ENCODE measurements around the gene ZBTB44.

The ZBTB44 gene

DNA sequence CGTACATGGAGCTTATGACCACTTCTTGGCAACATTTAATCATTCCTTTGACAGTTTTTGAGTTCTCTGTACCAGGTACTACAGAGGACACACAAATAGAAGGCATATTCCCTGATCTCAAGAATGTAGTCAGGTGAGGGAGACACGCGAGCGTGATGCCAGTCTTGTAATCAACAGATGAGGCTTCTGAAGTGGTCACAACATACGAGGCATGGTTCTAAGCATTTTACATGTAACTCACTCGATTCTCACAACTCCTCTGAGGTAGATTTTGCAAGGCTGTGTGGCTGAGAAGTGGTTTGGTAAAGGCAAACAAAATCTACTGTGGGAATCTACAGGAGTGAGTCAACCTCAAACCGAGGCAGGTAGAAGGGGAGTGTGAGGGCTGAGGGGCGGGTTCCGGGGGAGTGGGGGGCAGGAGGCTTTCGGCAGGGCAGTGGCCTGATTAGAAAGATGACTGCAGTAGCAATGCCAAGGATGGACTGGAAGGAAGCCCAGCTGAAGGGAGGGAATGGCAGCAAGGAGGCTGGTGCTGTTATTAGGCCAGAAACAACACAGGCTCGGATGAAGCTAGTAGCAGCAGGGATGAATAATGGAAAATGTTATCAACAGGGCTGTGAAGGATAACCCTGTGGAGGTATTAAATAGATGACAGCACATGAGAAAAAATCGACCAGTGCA is 91.3 kb downstream of the ZBTB44 start:
- H3K27ac ChIP-seq (ENCODE audit: low read depth, low read length), result no peak overlapping the region
- H3K4me3 ChIP-seq (ENCODE audit: low read depth, low read length), result no peak overlapping the region
- no peaks in the 10 kb centered on the region for H3K4me1 ChIP-seq (ENCODE audit: control insufficient read depth, insufficient read depth, low read length)

DNA sequence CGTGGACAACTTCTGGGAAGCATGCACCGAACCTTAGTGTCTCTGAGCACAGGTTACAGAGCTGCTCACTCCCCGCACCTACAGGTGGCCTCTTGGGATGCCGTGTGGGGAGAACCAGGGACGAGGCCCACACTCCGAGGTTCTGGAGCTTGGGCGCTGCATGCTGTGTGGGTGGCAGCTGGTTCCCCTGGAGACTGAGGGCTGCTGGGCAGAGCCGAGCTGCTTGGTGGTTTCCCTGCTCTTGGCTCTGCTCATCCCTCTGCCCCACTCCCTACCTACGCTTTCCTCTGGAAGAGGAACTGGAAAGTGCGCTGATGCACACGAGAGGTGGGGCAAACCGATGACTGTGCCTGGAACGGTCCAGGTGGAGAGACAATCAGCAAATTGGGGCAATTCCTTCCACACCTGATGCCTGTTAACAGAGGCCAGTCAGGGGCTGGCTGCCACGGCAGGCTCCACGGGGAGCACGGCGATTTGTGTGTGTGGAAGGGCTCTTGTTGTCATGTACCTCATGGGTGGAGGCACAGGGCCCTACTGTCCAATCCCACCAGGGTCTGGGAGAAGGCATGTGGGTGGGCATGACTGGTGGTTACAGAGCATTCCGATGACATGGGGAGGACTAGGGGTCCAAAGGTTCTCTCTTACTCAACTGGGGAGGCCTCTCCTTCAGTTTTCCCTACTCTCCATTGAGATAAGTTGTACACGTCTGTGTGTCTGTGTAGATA is 94.2 kb downstream of the ZBTB44 start:
- no peaks in the 10 kb centered on the region for H3K9me3 ChIP-seq (ENCODE audit: control insufficient read depth, insufficient read depth, low read length)
- no peak overlapping the region for H3K9ac ChIP-seq (ENCODE audit: low read depth, low read length)
- H3K27ac ChIP-seq (ENCODE audit: low read depth, low read length), result no peak overlapping the region
- no peaks in the 10 kb centered on the region for H3K27me3 ChIP-seq (ENCODE audit: control insufficient read depth, insufficient read depth, low read length)
- H3K4me3 ChIP-seq (ENCODE audit: low read depth, low read length), result no peak overlapping the region
- H3K36me3 ChIP-seq (ENCODE audit: control insufficient read depth, insufficient read depth, low read length), result no peaks in the 10 kb centered on the region
- peaks cover 9% of the 10 kb centered on the region for H3K4me1 ChIP-seq (ENCODE audit: control insufficient read depth, insufficient read depth, low read length)

More for the DNA sequence above, 91.3 kb downstream of the ZBTB44 start:
- Histone ChIP-seq H3K27me3 (ENCODE audit: control insufficient read depth, insufficient read depth, low read length) (no peaks in the 10 kb centered on the region), H3K36me3 (ENCODE audit: control insufficient read depth, insufficient read depth, low read length) (no peaks in the 10 kb centered on the region; the same call in 1 of the 2 replicates), H3K9ac (ENCODE audit: low read depth, low read length) (no peak overlapping the region), H3K9me3 (ENCODE audit: control insufficient read depth, insufficient read depth, low read length) (no peaks in the 10 kb centered on the region)

DNA sequence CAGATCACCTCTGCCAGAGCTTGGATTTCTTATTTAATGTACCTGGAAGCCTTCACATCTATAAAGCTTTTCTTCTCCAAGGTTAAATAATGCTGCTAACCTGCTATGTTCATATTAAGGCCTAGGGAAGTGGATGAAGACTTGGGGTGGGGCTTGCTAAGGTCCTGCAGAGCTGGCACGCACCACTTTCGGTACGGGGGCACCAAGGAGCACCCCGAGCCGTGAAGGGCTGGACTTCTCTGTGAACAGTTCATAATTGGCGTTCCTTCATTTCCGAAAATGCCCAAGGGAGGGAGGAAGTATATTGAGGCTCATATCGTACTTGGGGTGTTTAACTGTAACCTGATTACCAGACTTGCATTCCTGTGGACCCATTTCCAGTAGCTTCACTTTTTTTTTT is 95.6 kb downstream of the ZBTB44 start:
- H3K36me3 ChIP-seq (ENCODE audit: control insufficient read depth, insufficient read depth, low read length), result no peaks in the 10 kb centered on the region
- H3K9me3 ChIP-seq (ENCODE audit: control insufficient read depth, insufficient read depth, low read length), result no peaks in the 10 kb centered on the region
- H3K27ac ChIP-seq (ENCODE audit: low read depth, low read length), result no peak overlapping the region
- H3K9ac ChIP-seq (ENCODE audit: low read depth, low read length), result no peak overlapping the region
- no peak overlapping the region for H3K4me3 ChIP-seq (ENCODE audit: low read depth, low read length)
- peaks cover 9% of the 10 kb centered on the region for H3K4me1 ChIP-seq (ENCODE audit: control insufficient read depth, insufficient read depth, low read length)
- no peaks in the 10 kb centered on the region for H3K27me3 ChIP-seq (ENCODE audit: control insufficient read depth, insufficient read depth, low read length)

DNA sequence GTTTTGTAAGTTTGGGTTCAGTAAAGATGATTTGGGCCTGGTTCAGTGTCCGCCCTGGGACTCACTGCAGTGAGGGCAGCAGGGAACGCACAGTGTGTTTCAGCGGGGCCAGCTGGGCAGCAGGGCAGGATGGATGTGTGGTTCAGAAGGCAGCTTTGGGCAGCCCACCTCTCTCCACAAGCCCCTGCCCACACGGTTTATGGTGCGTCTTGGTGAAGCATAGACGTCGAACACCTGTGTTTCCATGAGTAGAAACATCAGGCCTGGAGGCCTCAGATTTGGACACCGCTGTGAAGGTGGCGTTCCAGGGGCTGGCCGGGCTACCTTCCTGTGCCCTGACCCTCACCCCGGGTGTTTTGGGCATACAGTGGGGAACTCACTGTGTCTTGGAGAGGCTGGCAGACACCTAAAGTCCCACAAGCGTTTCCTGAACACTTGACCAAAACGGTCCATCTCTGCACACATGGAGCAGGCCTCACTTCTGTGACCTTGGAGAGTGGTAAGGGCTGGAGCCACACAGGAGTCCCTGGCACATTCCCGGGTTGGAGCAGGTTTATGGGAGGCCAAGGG is 96.1 kb downstream of the ZBTB44 start:
- no peaks in the 10 kb centered on the region for H3K27me3 ChIP-seq (ENCODE audit: control insufficient read depth, insufficient read depth, low read length)
- no peaks in the 10 kb centered on the region for H3K36me3 ChIP-seq (ENCODE audit: control insufficient read depth, insufficient read depth, low read length)
- H3K9ac ChIP-seq (ENCODE audit: low read depth, low read length), result no peak overlapping the region
- no peak overlapping the region for H3K4me3 ChIP-seq (ENCODE audit: low read depth, low read length)
- peaks cover 9% of the 10 kb centered on the region for H3K4me1 ChIP-seq (ENCODE audit: control insufficient read depth, insufficient read depth, low read length)
- H3K27ac ChIP-seq (ENCODE audit: low read depth, low read length), result no peak overlapping the region
- no peaks in the 10 kb centered on the region for H3K9me3 ChIP-seq (ENCODE audit: control insufficient read depth, insufficient read depth, low read length)

DNA sequence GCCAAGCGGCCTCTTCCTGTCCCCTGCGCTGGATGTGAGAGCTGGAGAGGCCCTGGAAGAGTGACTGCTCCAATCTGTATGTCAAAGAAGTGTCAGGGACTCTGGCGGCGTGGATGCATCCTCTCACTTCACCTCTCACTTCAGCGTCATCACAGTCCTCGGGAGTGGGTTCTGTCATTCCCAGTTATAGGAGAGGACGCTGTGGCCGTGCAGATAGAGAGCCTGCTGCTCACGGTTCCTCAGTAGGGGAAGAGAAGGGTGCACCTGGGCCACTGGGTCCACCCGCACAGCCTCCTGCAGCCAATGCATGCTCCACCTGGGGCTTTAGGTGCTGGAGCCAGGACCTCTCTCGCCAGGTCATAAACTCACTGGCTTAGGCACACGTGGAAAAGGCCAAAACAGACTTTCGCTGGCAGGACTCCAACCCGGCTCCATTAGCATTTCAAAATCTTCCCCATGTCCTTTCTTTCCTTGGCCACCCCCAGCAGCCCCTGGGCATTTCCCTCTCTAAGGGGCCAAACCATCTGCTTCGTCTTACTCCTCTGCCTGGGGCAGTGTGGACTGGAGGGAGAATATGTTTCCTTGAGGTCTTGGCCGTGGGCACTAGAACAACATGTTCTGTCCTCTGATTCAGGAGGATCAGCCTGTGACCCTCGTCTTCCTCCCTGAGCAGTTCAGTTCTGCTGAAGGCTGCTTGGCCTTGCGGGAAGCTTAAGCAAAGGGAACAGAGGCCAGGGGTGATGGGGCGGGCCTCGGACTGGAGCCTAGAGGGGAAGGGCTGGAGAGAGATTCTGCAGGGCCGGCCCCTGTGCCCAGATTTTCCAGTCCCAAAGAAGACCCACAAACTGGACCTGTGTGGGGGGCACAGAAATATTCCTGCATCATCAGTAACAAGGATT is 97.3 kb downstream of the ZBTB44 start:
- H3K27me3 ChIP-seq (ENCODE audit: control insufficient read depth, insufficient read depth, low read length), result no peaks in the 10 kb centered on the region
- peaks cover 12% of the 10 kb centered on the region for H3K4me1 ChIP-seq (ENCODE audit: control insufficient read depth, insufficient read depth, low read length)
- no peak overlapping the region for H3K9ac ChIP-seq (ENCODE audit: low read depth, low read length)
- H3K9me3 ChIP-seq (ENCODE audit: control insufficient read depth, insufficient read depth, low read length), result no peaks in the 10 kb centered on the region
- H3K27ac ChIP-seq (ENCODE audit: low read depth, low read length), result no peak overlapping the region
- no peak overlapping the region for H3K4me3 ChIP-seq (ENCODE audit: low read depth, low read length)
- H3K36me3 ChIP-seq (ENCODE audit: control insufficient read depth, insufficient read depth, low read length), result no peaks in the 10 kb centered on the region

DNA sequence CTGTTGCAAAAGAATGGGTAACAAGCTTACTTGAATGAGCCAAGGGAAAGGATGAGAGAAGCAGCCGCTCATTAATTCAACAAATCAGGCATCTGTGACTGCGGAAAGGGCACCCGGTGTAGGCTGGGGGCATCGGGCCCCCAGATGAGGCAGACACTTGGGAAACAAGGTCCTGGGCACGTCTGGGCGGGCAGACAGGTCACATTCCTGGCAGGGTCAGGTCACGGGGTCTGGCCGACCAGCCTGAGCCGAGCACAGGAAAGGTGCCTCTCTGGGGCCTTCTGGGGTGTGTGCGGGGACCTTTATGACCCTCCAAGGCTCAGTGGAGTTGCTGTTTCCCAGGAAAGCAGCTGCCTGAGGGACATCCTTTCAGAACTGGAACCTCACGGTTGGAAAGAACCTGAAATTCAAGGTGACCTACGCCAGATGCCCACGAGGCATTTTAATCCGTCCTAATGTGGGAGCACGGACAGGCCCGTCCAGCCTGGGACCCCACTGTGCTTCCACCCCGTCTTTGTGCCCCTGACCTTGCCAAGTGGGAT is 98.1 kb downstream of the ZBTB44 start:
- H3K27me3 ChIP-seq (ENCODE audit: control insufficient read depth, insufficient read depth, low read length), result no peaks in the 10 kb centered on the region
- H3K4me1 ChIP-seq (ENCODE audit: control insufficient read depth, insufficient read depth, low read length), result peaks cover 12% of the 10 kb centered on the region
- no peaks in the 10 kb centered on the region for H3K36me3 ChIP-seq (ENCODE audit: control insufficient read depth, insufficient read depth, low read length)
- H3K4me3 ChIP-seq (ENCODE audit: low read depth, low read length), result no peak overlapping the region
- no peak overlapping the region for H3K9ac ChIP-seq (ENCODE audit: low read depth, low read length)
- no peak overlapping the region for H3K27ac ChIP-seq (ENCODE audit: low read depth, low read length)
- no peaks in the 10 kb centered on the region for H3K9me3 ChIP-seq (ENCODE audit: control insufficient read depth, insufficient read depth, low read length)

DNA sequence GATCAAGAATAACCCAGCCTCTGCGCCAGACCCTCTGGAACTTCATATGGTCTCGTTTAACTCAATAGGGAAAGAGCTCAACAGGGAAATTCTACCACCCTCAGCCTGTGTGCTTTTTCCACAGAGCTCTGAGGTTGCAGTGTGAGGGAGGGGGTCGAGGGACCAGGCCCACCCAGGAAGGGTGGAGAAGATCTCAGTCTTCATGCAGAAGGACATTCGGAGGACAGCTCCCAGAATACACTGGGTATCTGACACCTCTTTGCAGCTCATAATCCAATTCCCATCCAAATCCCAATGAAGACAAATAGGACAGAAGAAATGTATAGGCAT is 98.5 kb downstream of the ZBTB44 start:
- H3K4me3 ChIP-seq (ENCODE audit: low read depth, low read length), result no peak overlapping the region
- no peaks in the 10 kb centered on the region for H3K36me3 ChIP-seq (ENCODE audit: control insufficient read depth, insufficient read depth, low read length)
- no peaks in the 10 kb centered on the region for H3K9me3 ChIP-seq (ENCODE audit: control insufficient read depth, insufficient read depth, low read length)
- H3K27me3 ChIP-seq (ENCODE audit: control insufficient read depth, insufficient read depth, low read length), result no peaks in the 10 kb centered on the region
- no peak overlapping the region for H3K27ac ChIP-seq (ENCODE audit: low read depth, low read length)
- H3K4me1 ChIP-seq (ENCODE audit: control insufficient read depth, insufficient read depth, low read length), result peaks cover 12% of the 10 kb centered on the region
- no peak overlapping the region for H3K9ac ChIP-seq (ENCODE audit: low read depth, low read length)

DNA sequence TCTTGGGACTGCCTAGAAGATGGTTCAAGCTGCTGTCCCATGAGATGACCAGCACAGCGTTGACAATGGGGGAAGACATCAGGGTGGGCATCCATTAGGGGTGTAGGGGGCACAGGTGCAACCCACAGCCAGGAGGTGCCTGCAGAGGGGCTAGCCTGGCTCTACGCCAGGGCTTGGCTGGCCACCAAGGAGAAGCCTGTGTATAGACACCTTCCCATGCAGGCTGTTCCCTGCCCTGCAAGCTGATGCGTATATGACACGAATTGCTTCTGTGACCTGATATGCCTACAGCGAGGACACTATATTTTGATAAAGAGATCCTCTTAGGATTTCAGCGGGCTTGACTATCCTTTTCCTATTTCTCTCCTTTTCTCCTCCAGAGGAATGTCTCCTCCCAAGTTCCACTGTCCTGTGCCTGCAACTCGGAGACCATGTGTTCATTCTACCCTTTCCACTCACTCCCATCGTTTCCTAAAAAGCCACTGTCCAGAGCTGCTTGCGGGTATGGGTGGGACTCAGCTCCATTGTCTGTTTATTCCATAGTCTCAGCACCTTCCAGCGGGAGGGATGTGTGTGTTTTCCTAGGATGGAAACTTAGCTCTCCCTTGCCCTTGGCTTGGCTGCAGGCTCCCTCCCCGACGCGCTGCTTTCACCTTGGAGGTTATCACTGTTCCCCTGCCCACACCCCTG is 99.0 kb downstream of the ZBTB44 start:
- H3K4me3 ChIP-seq (ENCODE audit: low read depth, low read length), result no peak overlapping the region

DNA sequence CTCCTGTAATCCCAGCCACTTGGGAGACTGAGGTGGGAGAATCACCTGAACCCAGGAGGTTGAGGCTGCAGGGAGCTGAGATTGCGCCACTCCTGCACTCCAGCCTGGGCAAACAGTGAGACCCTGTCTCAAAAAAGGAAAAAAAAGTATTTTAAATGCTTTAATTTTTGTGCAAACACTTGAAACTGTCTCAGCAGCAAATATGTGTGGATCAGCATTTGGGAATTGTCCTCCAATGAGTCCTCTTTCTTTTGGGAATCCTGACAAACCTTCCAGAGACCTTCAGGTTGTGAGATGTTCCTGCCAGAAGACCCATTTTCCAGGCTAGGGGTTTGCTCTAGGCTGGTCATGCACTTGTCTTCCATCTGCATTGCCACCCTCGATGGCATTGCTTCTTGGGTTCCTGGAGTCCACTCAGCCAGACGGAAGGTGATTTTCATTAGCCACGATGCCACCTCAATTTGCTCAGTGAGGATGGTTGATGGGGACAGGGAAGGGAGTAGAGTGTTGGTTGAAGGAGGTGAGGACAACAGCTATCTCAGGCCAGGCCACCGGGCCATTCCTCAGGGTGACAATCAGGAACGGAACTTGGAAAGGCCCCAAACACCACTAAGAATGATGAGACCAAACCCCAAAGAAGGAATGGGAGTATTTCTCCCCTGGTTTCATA is 99.7 kb downstream of the ZBTB44 start:
- Histone ChIP-seq H3K27ac (ENCODE audit: low read depth, low read length) (no peak overlapping the region), H3K27me3 (ENCODE audit: control insufficient read depth, insufficient read depth, low read length) (no peaks in the 10 kb centered on the region), H3K9me3 (ENCODE audit: control insufficient read depth, insufficient read depth, low read length) (no peaks in the 10 kb centered on the region), H3K4me3 (ENCODE audit: low read depth, low read length) (no peak overlapping the region), H3K9ac (ENCODE audit: low read depth, low read length) (no peak overlapping the region), H3K36me3 (ENCODE audit: control insufficient read depth, insufficient read depth, low read length) (no peaks in the 10 kb centered on the region), H3K4me1 (ENCODE audit: control insufficient read depth, insufficient read depth, low read length) (peaks cover 12% of the 10 kb centered on the region)

More for the DNA sequence above, 99.0 kb downstream of the ZBTB44 start:
- Histone ChIP-seq H3K27me3 (ENCODE audit: control insufficient read depth, insufficient read depth, low read length) (no peaks in the 10 kb centered on the region), H3K4me1 (ENCODE audit: control insufficient read depth, insufficient read depth, low read length) (peaks cover 12% of the 10 kb centered on the region), H3K36me3 (ENCODE audit: control insufficient read depth, insufficient read depth, low read length) (no peaks in the 10 kb centered on the region), H3K9me3 (ENCODE audit: control insufficient read depth, insufficient read depth, low read length) (no peaks in the 10 kb centered on the region), H3K9ac (ENCODE audit: low read depth, low read length) (no peak overlapping the region), H3K27ac (ENCODE audit: low read depth, low read length) (no peak overlapping the region)

DNA sequence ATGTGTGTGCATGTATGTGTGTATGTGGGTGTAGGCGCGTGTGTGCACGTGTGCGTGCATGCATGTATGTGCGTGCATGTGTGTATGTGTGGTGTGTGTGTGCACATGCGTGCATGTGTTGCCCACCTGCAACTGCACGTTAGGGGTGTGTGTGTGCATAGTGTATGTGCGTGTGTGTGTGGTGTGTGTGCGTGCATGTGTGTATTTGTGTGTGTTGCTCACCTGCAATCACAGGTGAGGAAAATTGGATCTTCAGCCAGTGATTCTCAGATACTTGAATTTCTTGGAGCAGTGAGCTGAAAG is 100.8 kb downstream of the ZBTB44 start:
- Histone ChIP-seq H3K36me3 (ENCODE audit: control insufficient read depth, insufficient read depth, low read length) (no peaks in the 10 kb centered on the region), H3K9ac (ENCODE audit: low read depth, low read length) (no peak overlapping the region), H3K9me3 (ENCODE audit: control insufficient read depth, insufficient read depth, low read length) (no peaks in the 10 kb centered on the region), H3K27ac (ENCODE audit: low read depth, low read length) (no peak overlapping the region), H3K4me1 (ENCODE audit: control insufficient read depth, insufficient read depth, low read length) (peaks cover 12% of the 10 kb centered on the region), H3K27me3 (ENCODE audit: control insufficient read depth, insufficient read depth, low read length) (no peaks in the 10 kb centered on the region), H3K4me3 (ENCODE audit: low read depth, low read length) (no peak overlapping the region)

Measured in HUES48 (cell line).